ENCODE results near the gene ITIH3.

ITIH3 gene

DNA sequence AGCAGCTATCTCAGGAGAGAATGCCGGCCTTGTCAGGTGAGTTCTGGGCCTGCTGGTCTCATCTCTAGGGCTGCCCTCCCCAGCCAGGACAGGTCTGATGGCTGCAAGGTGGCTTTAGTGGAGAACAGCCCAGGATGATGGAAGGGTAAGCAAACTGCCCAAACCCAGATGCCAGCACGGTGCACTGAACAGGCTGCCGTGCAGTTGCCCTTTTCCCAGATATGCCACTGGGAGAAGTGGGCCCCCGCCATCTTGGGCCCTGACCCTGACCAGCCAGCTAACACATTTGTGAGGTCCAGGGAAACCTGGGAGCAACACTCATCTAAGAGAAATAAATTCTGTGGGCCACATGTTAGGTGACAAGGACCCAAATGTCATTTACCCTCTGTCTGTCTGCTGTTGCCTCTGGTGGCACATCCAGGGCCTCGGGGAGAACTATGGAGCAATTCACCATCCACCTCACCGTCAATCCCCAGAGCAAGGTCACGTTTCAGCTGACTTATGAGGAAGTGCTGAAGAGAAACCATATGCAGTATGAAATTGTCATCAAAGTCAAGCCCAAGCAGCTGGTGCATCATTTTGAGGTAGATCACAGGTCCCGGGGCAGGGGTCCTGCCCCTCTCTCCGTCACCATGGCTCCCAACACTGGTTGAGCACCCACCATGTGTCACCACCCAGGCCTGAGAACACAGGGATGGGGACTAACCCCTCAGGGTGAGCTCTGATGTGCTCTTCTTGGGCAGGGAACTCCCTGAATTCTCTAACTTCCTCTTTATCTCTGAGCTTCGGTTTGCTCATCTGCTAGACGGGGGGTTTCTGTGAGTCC is 15.4 kb upstream of the ITIH3 start:
- no peak for DNase-seq

DNA sequence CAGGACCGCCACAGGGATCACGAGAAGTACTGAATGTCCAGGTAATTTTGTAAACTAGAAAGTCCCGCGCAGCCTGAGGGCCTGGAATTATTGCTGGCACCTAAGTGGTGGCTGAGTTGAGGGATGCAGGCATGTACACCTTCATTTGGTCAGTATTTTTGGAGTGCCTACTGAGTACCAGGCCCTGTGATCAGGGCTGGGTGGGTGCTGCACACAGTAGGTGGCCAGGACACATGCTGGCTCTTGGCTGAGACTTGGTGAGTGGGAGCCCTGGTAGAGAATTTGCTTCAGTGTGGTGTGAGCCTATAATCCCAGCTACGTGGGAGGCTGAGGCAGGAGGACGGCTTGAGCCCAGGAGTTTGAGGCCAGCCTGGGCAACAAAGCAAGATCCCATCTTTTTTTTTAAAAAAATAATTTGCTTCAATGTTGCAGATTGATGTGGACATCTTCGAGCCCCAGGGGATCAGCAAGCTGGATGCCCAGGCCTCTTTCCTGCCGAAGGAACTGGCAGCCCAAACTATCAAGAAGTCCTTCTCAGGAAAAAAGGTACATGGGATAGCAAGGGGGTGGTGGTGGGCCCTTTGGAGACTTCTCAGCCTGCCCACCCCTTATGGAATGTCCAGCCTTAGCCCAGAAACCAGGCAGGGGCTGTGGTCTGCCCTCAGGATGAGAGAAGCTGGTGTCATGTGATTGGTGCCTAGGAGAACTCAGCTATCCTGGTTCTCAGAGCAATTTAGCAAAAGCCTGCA is 14.6 kb upstream of the ITIH3 start:
- DNase-seq, result no peak

DNA sequence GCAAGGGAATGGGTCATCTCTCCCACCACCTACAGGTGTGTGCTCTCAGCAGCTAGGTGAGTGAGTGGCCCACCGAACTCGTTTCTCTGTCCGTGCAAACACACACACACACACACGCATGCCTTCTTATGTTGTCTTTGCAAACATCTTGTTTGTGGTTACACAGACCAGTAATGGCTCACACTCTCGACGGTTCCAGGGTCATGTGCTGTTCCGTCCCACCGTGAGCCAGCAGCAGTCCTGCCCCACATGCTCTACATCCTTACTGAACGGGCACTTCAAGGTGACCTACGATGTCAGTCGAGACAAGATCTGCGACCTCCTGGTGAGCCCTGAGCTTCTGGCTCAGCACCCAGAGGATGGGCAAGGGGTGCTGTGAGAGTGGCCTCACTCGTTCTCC is 12.9 kb upstream of the ITIH3 start:
- DNase-seq, result no peak

DNA sequence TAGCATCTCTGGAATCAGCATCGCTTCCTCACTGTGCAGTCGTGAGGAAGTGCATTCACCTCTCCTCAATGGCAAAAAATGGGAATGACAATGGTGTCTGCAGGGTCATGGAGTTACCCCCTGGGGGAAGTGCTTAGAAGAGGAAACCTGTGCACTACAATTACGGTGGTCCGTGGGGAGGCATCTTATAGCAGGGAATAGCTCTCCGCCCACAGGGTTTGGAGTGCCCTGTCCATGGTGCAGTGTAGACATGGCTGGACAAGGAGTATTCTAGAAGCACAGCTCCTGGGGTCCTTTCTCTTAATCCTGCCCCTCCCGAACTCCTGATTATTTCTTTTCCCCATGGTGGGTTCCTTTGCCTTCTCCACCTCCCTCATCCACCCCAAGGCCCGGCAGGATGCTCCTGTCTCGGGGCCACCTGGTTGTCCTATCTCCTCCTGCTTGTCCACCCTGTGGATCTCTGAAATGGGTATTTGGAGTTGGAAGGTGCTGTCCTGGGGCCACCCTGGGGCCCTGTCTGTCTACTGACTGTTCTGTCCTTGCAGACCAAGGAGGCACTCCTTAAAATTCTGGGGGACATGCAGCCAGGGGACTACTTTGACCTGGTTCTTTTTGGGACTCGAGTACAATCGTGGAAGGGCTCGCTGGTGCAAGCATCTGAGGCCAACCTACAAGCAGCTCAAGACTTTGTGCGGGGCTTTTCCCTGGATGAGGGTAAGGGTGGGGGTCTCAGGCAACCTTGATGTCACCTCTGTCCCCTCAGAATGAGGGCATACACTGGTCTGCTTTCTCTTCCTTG is 12.0 kb upstream of the ITIH3 start:
- DNase-seq, result no peak

DNA sequence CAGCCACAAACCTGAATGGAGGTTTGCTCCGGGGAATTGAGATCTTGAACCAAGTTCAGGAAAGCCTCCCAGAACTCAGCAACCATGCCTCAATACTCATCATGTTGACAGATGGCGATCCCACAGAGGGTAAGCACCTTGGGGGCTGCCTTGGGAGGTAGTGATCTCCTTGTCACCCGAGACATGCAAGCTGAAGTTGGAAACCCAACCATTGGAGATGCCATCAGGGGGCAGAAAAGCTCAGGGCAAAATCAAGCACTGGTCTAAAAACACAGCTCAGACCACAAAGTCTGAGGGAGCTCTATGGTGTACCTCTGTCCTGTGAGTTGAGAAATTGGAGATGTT is 11.4 kb upstream of the ITIH3 start:
- no peak for DNase-seq

DNA sequence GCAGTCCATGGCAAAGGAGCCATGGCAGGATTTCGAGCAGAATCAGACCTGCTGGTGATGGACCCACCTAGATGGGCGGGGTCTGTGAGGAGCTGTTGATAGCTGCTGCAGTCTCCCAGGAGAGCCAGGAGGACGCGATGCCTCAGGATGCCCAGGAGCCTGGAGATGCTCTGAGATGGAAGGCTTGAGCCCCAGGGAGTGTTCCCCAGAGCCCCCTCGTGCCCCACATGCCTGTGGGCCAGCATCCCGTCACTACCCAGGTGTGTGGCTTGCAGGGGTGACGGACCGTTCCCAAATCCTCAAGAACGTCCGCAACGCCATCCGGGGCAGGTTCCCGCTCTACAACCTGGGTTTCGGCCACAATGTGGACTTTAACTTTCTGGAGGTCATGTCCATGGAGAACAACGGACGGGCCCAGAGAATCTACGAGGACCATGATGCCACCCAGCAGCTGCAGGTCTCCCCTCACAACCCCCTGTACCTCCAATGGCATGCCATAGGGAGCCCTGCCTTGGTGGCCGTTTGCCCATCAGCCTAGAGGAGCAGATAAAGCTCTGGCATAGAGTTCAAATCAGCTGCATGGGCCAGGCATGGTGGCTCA is 10.5 kb upstream of the ITIH3 start:
- no peak for DNase-seq

DNA sequence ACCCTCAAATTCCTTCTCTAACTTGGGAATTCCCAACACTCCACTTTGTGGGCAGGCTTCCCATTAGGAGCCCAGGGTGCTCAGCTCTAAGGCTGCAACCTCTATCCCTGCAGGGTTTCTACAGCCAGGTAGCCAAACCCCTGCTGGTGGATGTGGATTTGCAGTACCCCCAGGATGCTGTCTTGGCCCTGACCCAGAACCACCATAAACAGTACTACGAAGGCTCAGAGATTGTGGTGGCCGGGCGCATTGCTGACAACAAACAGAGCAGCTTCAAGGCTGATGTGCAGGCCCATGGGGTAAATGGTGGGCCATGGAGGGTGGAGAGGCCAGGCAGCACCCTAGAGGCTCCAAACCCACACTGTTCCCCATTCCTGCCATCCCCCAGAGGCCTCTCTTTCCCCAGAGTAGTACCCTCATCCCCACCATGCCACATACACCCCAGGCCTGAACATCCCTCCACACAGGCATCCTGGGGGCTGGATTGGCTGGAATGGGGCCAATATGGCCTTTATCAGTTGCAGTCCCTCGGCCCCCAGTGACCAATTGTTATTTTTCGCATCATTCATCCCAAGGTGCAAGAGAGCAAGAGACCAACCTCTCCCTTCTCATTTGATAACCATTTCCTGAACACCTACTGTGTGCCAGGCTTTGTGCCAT is 9.5 kb upstream of the ITIH3 start:
- DNase-seq, result no peak

DNA sequence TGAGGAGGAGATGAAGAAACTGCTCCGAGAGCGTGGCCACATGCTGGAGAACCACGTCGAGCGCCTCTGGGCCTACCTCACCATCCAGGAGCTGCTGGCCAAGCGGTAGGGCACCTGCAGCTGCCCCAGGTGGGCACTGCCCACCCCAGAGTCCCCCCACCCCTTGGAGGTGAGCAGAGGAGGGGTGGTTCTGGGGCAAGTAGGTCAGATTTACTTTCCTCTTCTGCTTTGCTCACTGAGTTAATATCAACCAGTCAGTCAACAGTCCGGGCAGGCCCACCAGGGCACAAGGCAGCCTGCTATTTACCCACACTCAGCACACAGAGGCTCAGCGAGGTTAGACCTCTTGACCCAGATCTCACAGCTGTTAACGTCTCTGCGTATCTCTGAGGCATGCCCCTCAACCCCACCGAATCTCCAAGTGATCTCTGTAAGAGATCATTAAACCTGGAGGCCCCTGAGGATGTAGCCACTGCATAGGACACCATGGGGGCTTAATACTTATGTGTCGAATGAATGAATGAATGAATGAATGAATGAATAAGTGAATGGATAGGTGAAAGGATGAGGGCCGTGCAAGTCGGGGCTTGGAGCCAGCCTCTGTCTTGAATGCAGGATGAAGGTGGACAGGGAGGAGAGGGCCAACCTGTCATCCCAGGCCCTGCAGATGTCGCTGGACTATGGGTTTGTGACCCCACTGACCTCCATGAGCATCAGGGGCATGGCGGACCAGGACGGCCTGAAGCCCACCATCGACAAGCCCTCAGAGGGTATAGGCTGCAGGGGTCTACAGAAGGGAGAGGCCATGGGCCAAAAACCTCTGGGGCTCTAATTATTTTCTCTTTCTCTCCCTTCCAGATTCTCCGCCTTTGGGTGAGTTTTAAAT is 8.0 kb upstream of the ITIH3 start:
- no peak for DNase-seq

DNA sequence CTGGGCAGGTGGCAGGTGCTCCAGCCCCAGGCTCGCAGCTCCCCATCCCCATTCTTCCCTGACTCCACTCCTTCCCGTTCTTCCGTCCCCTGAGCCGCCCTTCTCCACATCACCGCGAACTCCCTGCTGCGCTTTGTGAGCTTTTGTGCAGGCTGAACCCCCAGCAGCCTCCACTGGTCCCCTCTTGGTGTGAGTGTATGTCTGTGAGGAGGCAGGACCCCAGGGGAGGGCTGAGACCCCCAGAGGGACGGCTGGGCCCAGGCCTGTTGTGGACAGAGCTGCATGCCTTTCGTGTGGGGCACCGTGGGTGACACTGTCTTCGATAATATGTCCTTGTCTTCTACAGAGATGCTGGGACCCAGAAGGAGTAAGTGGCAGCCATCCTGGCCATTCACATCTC is 7.3 kb upstream of the ITIH3 start:
- DNase-seq, result no peak

DNA sequence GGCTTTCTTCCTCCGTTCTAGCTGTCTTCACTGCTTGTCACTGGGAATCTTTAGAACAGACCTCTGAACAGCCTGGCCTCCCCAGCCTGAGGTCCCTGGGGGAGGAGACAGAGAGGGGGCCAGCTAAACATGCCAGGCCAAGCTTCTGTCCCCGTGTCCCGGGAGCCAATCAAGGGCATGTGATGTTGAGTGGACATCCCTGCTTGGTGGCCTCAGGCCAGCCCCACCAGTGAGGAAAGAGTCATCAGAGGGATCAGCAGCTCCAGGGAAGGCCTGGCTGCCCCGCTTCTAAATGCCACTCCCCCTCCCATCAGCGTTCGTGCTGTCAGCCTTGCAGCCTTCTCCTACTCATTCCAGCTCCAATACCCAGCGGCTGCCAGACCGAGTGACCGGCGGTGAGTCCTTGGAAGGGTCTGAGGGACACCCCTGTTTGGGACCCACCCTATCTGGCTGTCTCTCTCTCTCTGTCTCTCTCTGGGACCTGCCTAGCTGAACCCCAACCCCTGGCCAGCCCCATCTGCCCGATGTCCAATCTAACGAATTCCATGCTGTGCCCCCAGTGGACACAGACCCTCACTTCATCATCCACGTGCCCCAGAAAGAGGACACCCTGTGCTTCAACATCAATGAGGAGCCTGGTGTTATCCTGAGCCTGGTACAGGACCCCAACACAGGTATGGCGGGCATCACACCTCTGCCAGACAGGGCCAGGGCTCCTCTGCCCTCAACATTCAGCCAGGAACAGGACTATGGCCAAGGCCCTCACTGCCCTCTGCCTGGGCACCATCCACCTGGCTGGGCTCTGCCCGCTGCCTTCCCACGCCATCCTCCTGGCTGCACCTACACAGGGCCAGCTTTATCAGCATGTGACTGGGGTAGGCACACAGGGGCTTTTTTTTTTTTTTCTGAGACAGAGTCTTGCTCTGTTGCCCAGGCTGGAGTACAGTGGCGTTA is 6.6 kb upstream of the ITIH3 start:
- DNase-seq, result no peak

DNA sequence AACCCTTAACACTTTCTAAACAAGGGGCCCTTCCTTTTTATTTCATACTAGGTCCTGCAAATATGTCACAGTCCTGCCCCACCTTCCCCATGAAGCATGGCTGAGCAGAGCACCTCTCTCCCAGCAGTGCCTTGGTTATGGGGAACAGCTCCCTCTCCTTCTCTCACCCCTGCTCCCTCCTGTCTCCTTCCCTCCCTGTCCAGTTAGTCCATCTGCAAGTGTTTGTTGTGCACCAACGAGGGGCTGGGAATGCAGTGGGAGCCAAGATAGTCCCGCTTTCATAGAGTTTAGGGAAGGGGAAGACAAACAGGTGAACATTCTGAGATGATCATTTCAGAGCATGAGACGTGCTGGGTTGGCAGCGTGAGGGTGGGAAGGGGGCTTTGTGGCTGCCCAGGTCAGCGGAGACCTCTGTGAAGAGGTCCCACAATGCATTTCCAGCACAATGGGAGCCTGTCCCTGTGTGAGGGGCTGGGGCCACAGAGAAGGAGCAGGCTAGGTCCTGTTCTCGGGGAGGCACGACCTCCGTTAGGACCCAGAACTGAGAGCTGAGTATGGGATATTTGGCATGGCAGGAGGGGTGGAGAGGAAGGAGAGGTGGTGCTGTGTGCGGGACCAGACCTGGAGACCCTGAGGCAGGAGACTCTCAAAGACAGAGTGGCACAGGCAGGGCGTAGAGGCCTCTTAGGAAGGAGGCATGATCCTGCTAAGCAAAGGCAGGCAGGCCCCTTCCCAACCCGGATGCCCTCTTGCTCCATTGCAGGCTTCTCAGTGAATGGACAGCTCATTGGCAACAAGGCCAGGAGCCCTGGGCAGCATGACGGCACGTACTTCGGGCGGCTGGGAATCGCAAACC is 5.5 kb upstream of the ITIH3 start:
- DNase-seq, result no peak

DNA sequence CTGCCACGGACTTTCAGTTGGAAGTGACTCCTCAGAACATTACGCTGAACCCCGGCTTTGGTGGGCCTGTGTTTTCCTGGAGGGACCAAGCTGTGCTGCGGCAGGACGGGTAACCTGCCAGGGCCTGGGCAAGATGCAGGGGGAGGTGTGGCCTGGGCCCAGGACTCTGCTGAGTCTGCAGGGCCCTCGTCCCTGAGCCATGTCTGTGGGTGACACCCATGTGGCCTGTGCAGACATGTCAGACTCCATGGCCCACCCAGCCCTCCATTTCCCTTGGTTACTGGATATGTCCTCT is 4.9 kb upstream of the ITIH3 start:
- DNase-seq, result no peak

DNA sequence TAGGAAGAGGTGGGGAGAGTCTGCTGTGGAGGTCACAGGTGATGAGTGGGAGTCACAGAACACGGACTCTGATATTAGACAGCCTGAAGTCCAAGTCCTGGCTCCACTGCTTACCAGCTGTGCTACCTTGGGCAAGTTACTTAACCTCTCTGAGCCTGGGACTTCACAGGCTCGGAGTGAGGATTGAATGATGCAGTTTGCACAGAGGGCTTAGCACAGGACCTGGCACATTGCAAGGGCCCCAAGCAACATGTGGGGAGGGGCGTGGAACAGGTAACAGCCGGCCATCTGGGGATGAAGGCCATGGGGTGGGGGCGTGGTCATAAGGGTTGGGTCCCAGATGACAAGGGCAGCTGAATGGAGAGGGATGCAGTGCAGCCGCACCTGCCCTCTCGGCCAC is 4.3 kb upstream of the ITIH3 start:
- no peak for DNase-seq

DNA sequence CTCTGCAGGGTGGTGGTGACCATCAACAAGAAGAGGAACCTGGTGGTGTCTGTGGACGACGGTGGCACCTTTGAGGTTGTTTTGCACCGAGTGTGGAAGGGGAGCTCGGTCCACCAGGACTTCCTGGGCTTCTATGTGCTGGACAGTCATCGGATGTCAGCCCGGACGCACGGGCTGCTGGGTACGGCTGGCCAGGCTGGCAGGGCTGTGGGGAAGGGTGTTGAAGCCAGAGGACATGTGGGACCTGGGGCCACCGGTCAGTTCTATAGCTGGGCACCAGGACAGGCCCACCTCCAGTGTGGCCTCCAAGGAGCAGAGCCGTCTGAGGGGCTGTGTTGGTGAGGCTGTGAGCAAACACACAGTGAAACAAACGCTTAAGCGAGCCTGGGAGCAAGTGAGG is 3.9 kb upstream of the ITIH3 start:
- no peak for DNase-seq

DNA sequence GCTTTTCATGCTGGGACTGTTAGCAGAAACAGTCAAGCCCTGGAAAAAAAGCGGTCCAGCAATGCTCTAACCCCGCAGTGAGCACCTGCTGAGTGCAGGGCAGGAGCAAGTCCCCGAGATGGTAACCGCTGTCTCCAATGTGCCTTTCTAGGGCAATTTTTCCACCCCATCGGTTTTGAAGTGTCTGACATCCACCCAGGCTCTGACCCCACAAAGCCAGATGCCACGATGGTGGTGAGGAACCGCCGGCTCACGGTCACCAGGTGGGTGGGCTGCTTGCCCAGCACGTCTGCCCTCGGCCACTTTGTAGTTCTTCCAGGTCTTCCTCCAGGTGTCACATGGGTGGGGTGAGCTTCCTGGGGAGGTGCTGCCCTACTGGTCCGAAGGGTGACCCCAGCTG is 3.2 kb upstream of the ITIH3 start:
- DNase-seq, result no peak

DNA sequence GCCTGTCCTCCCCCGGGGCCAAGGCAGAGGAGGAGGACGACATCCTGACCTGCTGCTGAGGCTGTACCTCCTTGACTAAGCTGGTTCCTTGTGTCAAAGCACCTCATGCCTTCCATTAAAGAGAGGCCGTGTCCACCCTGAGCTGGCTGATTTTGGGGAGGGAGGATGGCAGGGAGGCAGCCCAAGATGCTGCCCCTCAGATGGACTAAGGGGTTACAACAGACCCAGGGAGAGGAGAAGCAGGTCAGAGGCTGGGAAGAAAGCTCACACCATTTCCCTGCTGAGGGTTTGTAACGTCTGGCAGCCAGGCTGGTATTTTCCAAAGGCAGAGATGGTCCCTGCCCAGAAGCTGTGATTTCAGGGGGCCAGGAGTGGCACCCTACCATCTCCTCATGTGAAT is 2.7 kb upstream of the ITIH3 start:
- no peak for DNase-seq

DNA sequence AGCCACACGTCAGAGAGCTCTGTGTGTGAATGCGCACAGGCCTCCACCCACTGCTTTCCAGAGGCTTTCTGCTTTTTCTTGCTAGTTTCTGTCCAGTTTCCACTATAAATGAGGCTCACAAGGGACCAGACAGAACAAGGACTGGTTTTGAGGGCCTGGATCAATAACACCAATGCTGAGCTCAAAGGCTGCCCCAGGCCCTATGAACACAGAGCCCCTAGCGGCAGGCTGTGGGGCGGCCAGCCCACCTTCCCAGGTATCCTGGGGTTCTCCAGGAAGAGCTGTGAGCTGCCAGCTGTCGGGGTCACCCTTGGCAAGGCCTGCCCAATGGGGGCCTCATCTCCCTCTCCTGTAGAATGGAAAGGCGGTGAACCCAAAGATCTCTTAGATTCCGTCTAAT is 2.2 kb upstream of the ITIH3 start:
- DNase-seq, result no peak

DNA sequence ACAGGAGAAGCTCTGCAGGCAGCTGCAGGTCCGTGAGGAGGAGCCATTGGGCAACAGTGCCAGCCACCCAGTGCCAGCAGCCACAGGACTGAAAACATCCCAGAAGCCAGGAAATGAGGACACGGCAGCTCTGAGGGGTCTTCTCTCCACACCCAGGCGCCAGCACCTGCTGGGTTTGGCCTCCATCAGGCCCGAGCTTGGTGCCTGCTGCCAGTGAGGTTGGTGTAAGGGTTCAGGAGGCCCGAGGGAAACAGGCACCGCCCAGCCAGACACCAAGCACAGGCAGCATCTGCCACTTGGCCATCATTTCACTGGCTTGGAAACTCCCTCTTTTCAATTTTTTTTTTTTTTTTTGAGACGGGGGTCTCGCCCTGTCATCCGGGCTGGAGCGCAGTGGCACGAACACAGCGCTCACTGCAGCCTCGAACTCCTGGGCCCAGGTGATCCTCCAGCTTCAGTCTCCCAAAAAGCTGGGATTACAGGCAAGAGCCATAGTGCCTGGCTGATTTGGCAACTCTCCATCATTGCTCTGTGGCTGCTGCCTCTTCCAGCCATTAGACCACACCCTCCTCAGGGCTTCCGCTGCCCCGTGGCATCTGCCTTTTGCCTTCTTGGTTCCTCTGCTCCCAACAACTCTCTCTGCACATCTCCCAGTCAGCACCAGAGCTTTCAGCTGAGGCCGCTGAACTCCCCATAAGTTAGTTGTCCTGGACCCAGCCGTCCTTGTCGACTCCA is 1.5 kb upstream of the ITIH3 start:
- DNase-seq, result no peak
